ENCODE measurements around the gene UTP4. TPM values are rescaled to one million over a fixed set of nuclear protein-coding genes. Genes with fewer than 3 reads are reported as not detected.
A peak's percentile ranks its signal among the peaks of the same experiment; 100 is the strongest.
"Not testable (repeated sequence)": the region's sequence is repeated elsewhere in the genome, so short reads cannot be mapped to it uniquely, and the experiment has no call there.

The UTP4 gene
- total and polyA plus RNA-seq, 12 donors, result 8.8 to 51.2 (median 24.0) TPM

- intact Hi-C loops (cut with DNase I), result loop anchor here (10.0 kb wide), 1 partner anchor 281 kb away; the partner anchor contains the start of gene TANGO6 (in 2 of the 2)
- no peak overlapping the region for H3K27ac ChIP-seq
- H3K36me3 ChIP-seq (replicated peaks in 1 of 2), result peaks cover 0 to 6% of the 10 kb centered on the region in 2 donors
- no peak overlapping the region for H3K4me3 ChIP-seq
- H3K27me3 ChIP-seq, result no peaks in the 10 kb centered on the region
- no peak for DNase-seq
- TF ChIP-seq CTCF (IDR thresholded peaks at IDR 0.05), result no peak
- no peak for TF ChIP-seq POLR2A (IDR thresholded peaks at IDR 0.05)
- peaks cover 0 to 31% of the 10 kb centered on the region in 2 donors for H3K4me1 ChIP-seq (replicated peaks in 1 of 2)
- H3K9me3 ChIP-seq (replicated peaks in 1 of 3), result no peaks in the 10 kb centered on the region
- whole genome bisulfite sequencing, 4 donors, result 79 to 84% (median 83%) methylated on average over 3 of the region's 3 CpGs
Observed at GRCh38 chr16:69126221-69126620, 6.2 kb upstream of the UTP4 start.

GRCh38 chr16:69126801-69127200 lies 5.6 kb upstream of the UTP4 start:
- not testable (repeated sequence) for H3K36me3 ChIP-seq (replicated peaks in 1 of 2); H3K27me3 ChIP-seq; H3K9me3 ChIP-seq (replicated peaks in 1 of 3); H3K4me3 ChIP-seq; H3K27ac ChIP-seq
- intact Hi-C loops (cut with DNase I), result loop anchor here (10.0 kb wide), 1 partner anchor 282 kb away; the partner anchor contains the start of gene TANGO6 (in 2 of the 2)
- peaks cover 0 to 32% of the 10 kb centered on the region in 2 donors for H3K4me1 ChIP-seq (replicated peaks in 1 of 2)
- WGBS, 4 donors, result 94 to 97% (median 97%) methylated on average over 10 of the region's 10 CpGs
- DNase-seq, result peak in 1 of 7 donors; percentile 37

GRCh38 chr16:69127966-69128510 lies 4.4 kb upstream of the UTP4 start:
- no peak overlapping the region for H3K4me3 ChIP-seq
- TF ChIP-seq CTCF (IDR thresholded peaks at IDR 0.05) (no peak), POLR2A (IDR thresholded peaks at IDR 0.05) (no peak)
- H3K27me3 ChIP-seq, result no peaks in the 10 kb centered on the region
- intact Hi-C loops (cut with DNase I), result loop anchor here (10.0 kb wide), 1 partner anchor 283 kb away; the partner anchor contains the start of gene TANGO6 (in 2 of the 2)
- peak in 5 of 7 donors; percentile 35 to 77 (median 54) for DNase-seq
- peaks cover 2 to 33% of the 10 kb centered on the region in 2 donors for H3K4me1 ChIP-seq (replicated peaks in 1 of 2)
- peaks cover 0 to 5% of the 10 kb centered on the region in 2 donors for H3K36me3 ChIP-seq (replicated peaks in 1 of 2)
- H3K27ac ChIP-seq, result peak overlapping the region in 3 of 5 donors; percentile 48 to 63 (median 50)
- 55 to 64% (median 59%) methylated on average over 12 of the region's 12 CpGs for WGBS, 4 donors
- no peaks in the 10 kb centered on the region for H3K9me3 ChIP-seq (replicated peaks in 1 of 3)

- Histone ChIP-seq H3K27me3 (no peaks in the 10 kb centered on the region), H3K4me3 (no peak overlapping the region), H3K9me3 (replicated peaks in 1 of 3) (no peaks in the 10 kb centered on the region), H3K36me3 (replicated peaks in 1 of 2) (peaks cover 0 to 5% of the 10 kb centered on the region in 2 donors), H3K27ac (no peak overlapping the region), H3K4me1 (replicated peaks in 1 of 2) (peaks cover 9 to 44% of the 10 kb centered on the region in 2 donors)
- intact Hi-C loops (cut with DNase I), result no loop called here
- 78 to 84% (median 80%) methylated on average over 6 of the region's 6 CpGs for WGBS, 4 donors
- TF ChIP-seq POLR2A (IDR thresholded peaks at IDR 0.05), result no peak
- no peak for TF ChIP-seq CTCF (IDR thresholded peaks at IDR 0.05)
- no peak for DNase-seq
Observed at GRCh38 chr16:69130461-69130860, 2.0 kb upstream of the UTP4 start.

Measured in adrenal gland (tissue), 12 donors.